ENCODE data around the gene RNASE1.

Gene RNASE1

GRCh38 chr14:20807304-20808161 is 4.9 kb upstream of the RNASE1 start:
- Histone ChIP-seq H3K27ac (ENCODE audit: extremely low read depth, low read depth, low read length) (no peak overlapping the region), H3K36me3 (ENCODE audit: control insufficient read depth in 2 of 2, insufficient read depth in 1 of 2, low read length in 2 of 2) (no peaks in the 10 kb centered on the region), H3K9me3 (ENCODE audit: control insufficient read depth, insufficient read depth, low read depth, low read length) (no peaks in the 10 kb centered on the region), H3K4me1 (ENCODE audit: control insufficient read depth, insufficient read depth, low read length) (peaks cover 7% of the 10 kb centered on the region), H3K4me3 (ENCODE audit: low read depth, low read length) (no peak overlapping the region)
- TF ChIP-seq ZNF670 (tag by site-specific recombination; IDR thresholded peaks at IDR 0.05; ENCODE audit: low read depth) (no peak), CTCF (tag by site-specific recombination; IDR thresholded peaks at IDR 0.05) (no peak), ZNF514 (tag by site-specific recombination; IDR thresholded peaks at IDR 0.05) (no peak), ZFP69B (tag by site-specific recombination; IDR thresholded peaks at IDR 0.05) (no peak), ZNF560 (tag by site-specific recombination; IDR thresholded peaks at IDR 0.05; ENCODE audit: borderline replicate concordance) (no peak), ZNF664 (tag by site-specific recombination; IDR thresholded peaks at IDR 0.05) (no peak), ZSCAN23 (tag by site-specific recombination; IDR thresholded peaks at IDR 0.05) (no peak), ATF2 (tag by site-specific recombination; IDR thresholded peaks at IDR 0.05; ENCODE audit: low read depth) (0 out of 2 replicates have a peak, but pooled peaks have one; percentile 45), HOXD13 (CRISPR knock-in tag; IDR thresholded peaks at IDR 0.05; ENCODE audit: borderline replicate concordance) (no peak), ZNF335 (tag by site-specific recombination; conservative IDR thresholded peaks at IDR 0.05) (peak; percentile 55), SP2 (tag by site-specific recombination; IDR thresholded peaks at IDR 0.05) (no peak), ZNF10 (tag by site-specific recombination; IDR thresholded peaks at IDR 0.05) (no peak), KLF1 (tag by site-specific recombination; IDR thresholded peaks at IDR 0.05) (no peak), REST (tag by site-specific recombination; IDR thresholded peaks at IDR 0.05) (no peak), FEZF1 (tag by site-specific recombination; IDR thresholded peaks at IDR 0.05) (0 out of 2 replicates have a peak, but pooled peaks have one; percentile 37), PRDM6 (tag by site-specific recombination; IDR thresholded peaks at IDR 0.05) (peak; percentile 85)
- ChIA-PET CTCF (interaction anchor here (1.0 kb wide), 1 partner anchor 165 kb away, joined by 3 read pairs; no protein-coding TSS in a partner anchor), POLR2A (interaction anchor here (0.6 kb wide), 1 partner anchor 395 kb away, joined by 5 read pairs; no protein-coding TSS in a partner anchor)

Measured in HEK293 (cell line).